Keratinocyte (primary cell): Measurements from ENCODE around the gene MPPED1. TPM values are rescaled to one million over a fixed set of nuclear protein-coding genes. Genes with fewer than 3 reads are reported as not detected.

Experiments
- DNase-seq: peaks from one replicate; pipeline ENCODE4 v3.0.0-alpha.2; 2011; ENCODE audit warnings: low read depth, missing footprints, low spot score
- FAIRE-seq: peaks from 2 replicates; lab custom pipeline; 2011; peaks lifted over from hg19 to GRCh38; lab: Jason Lieb, UNC
- H2AFZ ChIP-seq: 2 replicates; pipeline ENCODE4 v1.6.0; 2012; ENCODE audit warnings: low read length, control low read depth, inconsistent platforms; ENCODE audit not compliant: control insufficient read depth
- H3K27ac ChIP-seq: 2 replicates; pipeline ENCODE4 v1.5.1; 2011; ENCODE audit warnings: low read length; ENCODE audit not compliant: control insufficient read depth, insufficient read depth
- H3K27me3 ChIP-seq: 3 replicates; pipeline ENCODE4 v1.6.0; 2011; ENCODE audit warnings: low read length; ENCODE audit not compliant: control insufficient read depth, insufficient read depth; ENCODE audit errors: extremely low read depth
- H3K36me3 ChIP-seq, 2 experiments: 2 replicates in 1 of 2; 3 replicates in 1 of 2; pipeline ENCODE4 v1.5.1; 2011; ENCODE audit warnings: low read length in 2 of 2, mild to moderate bottlenecking in 1 of 2; ENCODE audit not compliant: control insufficient read depth in 2 of 2, insufficient read depth in 2 of 2; ENCODE audit errors: extremely low read depth in 1 of 2
- H3K4me1 ChIP-seq: 3 replicates; pipeline ENCODE4 v1.5.1; 2011; ENCODE audit warnings: low read length; ENCODE audit not compliant: control insufficient read depth, insufficient read depth; ENCODE audit errors: extremely low read depth
- H3K4me2 ChIP-seq: 3 replicates; pipeline ENCODE4 v1.6.0; 2011; ENCODE audit warnings: low read depth, low read length; ENCODE audit not compliant: control insufficient read depth, insufficient read depth; ENCODE audit errors: extremely low read depth
- H3K4me3 ChIP-seq, 3 experiments: fragments of 200-600 bp in 1 of 3; sonication (generic) in 1 of 3; 2 replicates in 2 of 3; 3 replicates in 1 of 3; pipeline ENCODE4 v1.5.1; 2011 to 2016; ENCODE audit warnings: low read length in 3 of 3, mild to moderate bottlenecking in 3 of 3, control low read depth in 2 of 3, inconsistent platforms in 1 of 3, low read depth in 1 of 3, mixed read lengths in 1 of 3, mixed run types in 1 of 3, moderate library complexity in 1 of 3; ENCODE audit not compliant: control insufficient read depth in 2 of 3, insufficient read depth in 2 of 3; ENCODE audit errors: extremely low read depth in 1 of 3
- H3K79me2 ChIP-seq: 2 replicates; pipeline ENCODE4 v1.6.0; 2012; ENCODE audit warnings: low read length; ENCODE audit not compliant: control insufficient read depth, insufficient read depth
- H3K9ac ChIP-seq: 3 replicates; pipeline ENCODE4 v1.6.0; 2011; ENCODE audit warnings: low read length; ENCODE audit not compliant: control insufficient read depth, insufficient read depth; ENCODE audit errors: extremely low read depth
- H3K9me1 ChIP-seq: 3 replicates; pipeline ENCODE4 v1.6.0; 2011; ENCODE audit warnings: low read length; ENCODE audit not compliant: control insufficient read depth, insufficient read depth; ENCODE audit errors: extremely low read depth
- H3K9me3 ChIP-seq: 2 replicates; pipeline ENCODE4 v1.5.1; 2012; ENCODE audit warnings: low read depth, low read length; ENCODE audit not compliant: control insufficient read depth
- H4K20me1 ChIP-seq: 3 replicates; pipeline ENCODE4 v1.6.0; 2011; ENCODE audit warnings: low read length; ENCODE audit not compliant: control insufficient read depth, insufficient read depth; ENCODE audit errors: extremely low read depth
- EZH2 ChIP-seq: IDR thresholded peaks from one replicate; pipeline ENCODE4 v1.6.1; 2012; ENCODE audit warnings: inconsistent platforms, mild to moderate bottlenecking, low read length, moderate library complexity
- dilution Hi-C: fragments of 300-500 bp; cut with MboI; formaldehyde crosslinking; loops from one replicate; pipeline ENCODE4 v1.7.0; 2020; ENCODE audit warnings: low sequenced_read_pairs; ENCODE audit not compliant: extremely low pct_ligation_motif_present
- polyA plus RNA-seq, 5 experiments: library from polyadenylated mRNA; depleted of rRNA in 3 of 5; stranded (reverse) in 3 of 5; stranded (forward) in 1 of 5; unstranded in 1 of 5; fragments of >200 nt; gene quantifications; 1 replicate in 1 of 5; 2 replicates in 3 of 5; 3 replicates in 1 of 5; pipeline versions ENCODE4 v1.2.1 to v1.2.3, GENCODE V29; 2011 to 2012; ENCODE audit warnings: missing spikeins in 2 of 5, low read depth in 1 of 5, low replicate concordance in 1 of 5
- TF ChIP-seq, protein P1 (sequence below), 3 experiments: IDR thresholded peaks in 1 of 3; conservative IDR thresholded peaks in 1 of 3; optimal IDR thresholded peaks in 1 of 3; 2 replicates in 2 of 3; 3 replicates in 1 of 3; pipeline versions ENCODE3 to v1.5.1; 2011; ENCODE audit warnings: low read length in 3 of 3, mild to moderate bottlenecking in 3 of 3, moderate library complexity in 2 of 3, control low read depth in 1 of 3, inconsistent platforms in 1 of 3; ENCODE audit not compliant: insufficient read depth in 2 of 3; ENCODE audit errors: extremely low read depth in 1 of 3

Gene MPPED1
- polyA plus RNA-seq, 1 donor (not counting 4 experiments of a cell fraction or from before 2014, with no cell fraction given) = not detected

DNA sequence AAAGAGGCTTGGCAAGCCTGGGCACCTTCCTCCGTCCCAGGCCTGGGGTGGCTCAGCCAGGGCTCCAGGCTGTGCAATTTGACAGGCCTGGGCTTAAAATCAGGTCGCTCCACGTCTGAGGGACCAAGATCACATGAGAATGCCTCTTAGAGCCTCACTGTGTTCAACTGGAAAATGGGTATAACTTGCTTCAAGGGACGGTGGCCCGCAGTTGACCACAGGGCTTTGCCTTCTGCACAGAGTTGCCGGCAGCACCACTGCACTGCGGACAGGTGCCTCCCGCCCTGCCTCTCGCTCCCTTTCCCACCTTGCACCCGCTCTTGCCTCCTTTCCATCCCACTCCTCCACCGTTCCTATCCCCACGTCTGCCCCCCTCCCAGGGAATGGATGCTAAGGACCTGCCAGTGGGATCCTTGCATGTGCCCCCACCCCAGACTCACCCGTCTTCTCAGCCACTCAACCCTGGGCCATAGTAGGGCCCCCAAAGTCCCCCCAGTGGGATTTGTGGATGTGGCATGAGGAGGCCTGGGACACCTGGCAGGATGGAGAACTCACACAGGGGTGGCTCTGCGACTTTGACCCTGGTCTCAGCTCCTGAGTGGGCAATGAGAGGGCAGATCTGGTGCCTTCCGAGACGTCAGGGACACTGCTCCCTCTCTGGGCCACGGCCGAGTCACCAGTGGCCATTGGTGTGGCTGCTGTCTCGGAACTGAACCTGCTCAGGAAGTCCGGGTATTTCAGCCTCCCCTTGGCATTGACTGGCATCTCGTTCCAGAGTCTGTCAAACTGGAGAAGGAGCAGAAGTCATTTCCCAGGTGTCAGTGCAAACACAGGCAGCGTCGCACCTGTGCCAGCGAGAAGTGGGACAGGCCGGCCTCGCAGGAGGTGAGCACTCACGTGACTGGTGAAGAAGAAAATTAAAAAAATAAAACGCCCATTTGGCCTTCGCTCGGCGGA is 128.0 kb downstream of the MPPED1 start:
- Histone ChIP-seq H3K4me1 (peaks cover 21% of the 10 kb centered on the region), H3K4me3 (no peak overlapping the region), H3K27ac (no peak overlapping the region), H3K27me3 (peaks cover 8% of the 10 kb centered on the region), H2AFZ (no peak overlapping the region), H4K20me1 (no peaks in the 10 kb centered on the region), H3K4me2 (no peak overlapping the region), H3K9ac (no peak overlapping the region), H3K9me1 (no peaks in the 10 kb centered on the region), H3K36me3 (no peaks in the 10 kb centered on the region), H3K79me2 (no peaks in the 10 kb centered on the region), H3K9me3 (no peaks in the 10 kb centered on the region)
- dilution Hi-C loops = no loop called here
- TF ChIP-seq EZH2 = no peak
- TF ChIP-seq, protein P1, sequence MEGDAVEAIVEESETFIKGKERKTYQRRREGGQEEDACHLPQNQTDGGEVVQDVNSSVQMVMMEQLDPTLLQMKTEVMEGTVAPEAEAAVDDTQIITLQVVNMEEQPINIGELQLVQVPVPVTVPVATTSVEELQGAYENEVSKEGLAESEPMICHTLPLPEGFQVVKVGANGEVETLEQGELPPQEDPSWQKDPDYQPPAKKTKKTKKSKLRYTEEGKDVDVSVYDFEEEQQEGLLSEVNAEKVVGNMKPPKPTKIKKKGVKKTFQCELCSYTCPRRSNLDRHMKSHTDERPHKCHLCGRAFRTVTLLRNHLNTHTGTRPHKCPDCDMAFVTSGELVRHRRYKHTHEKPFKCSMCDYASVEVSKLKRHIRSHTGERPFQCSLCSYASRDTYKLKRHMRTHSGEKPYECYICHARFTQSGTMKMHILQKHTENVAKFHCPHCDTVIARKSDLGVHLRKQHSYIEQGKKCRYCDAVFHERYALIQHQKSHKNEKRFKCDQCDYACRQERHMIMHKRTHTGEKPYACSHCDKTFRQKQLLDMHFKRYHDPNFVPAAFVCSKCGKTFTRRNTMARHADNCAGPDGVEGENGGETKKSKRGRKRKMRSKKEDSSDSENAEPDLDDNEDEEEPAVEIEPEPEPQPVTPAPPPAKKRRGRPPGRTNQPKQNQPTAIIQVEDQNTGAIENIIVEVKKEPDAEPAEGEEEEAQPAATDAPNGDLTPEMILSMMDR (optimal IDR thresholded peaks at IDR 0.05 in 1 of 3, IDR thresholded peaks at IDR 0.05 in 1 of 3, conservative IDR thresholded peaks at IDR 0.05 in 1 of 3; ENCODE audit: extremely low read depth in 1 of 3, insufficient read depth in 2 of 3, low read length in 3 of 3) = no peak
- DNase-seq = no peak
- FAIRE-seq = no peak

DNA sequence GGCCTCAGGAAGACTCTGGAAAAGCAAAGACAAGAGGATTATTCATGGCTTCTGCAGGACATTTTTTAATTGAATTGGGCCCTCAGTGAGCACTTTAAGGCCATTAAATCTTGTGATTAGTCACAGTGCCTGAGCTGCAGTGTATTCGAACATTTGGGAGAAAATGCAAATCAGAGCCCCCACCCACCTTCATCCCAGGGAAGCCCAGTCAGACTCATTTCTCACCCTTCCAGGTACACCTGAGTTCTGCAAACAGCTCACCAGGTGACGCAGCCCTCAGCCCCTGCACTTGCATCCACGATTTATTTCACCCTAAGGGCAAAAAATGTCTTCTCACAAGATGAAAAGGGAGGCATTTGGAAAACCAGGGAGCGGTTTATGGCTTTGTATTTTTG is 128.7 kb downstream of the MPPED1 start:
- DNase-seq = no peak

More for the DNA sequence above, 128.7 kb downstream of the MPPED1 start:
- H2AFZ ChIP-seq = no peak overlapping the region
- no peak overlapping the region for H3K27ac ChIP-seq
- TF ChIP-seq, protein P1 (optimal IDR thresholded peaks at IDR 0.05 in 1 of 3, IDR thresholded peaks at IDR 0.05 in 1 of 3, conservative IDR thresholded peaks at IDR 0.05 in 1 of 3; ENCODE audit: extremely low read depth in 1 of 3, insufficient read depth in 2 of 3, low read length in 3 of 3) = no peak
- no peak for TF ChIP-seq EZH2
- H3K4me2 ChIP-seq = no peak overlapping the region
- H3K79me2 ChIP-seq = no peaks in the 10 kb centered on the region
- no peaks in the 10 kb centered on the region for H3K9me3 ChIP-seq
- H3K4me1 ChIP-seq = peaks cover 14% of the 10 kb centered on the region
- H3K36me3 ChIP-seq = no peaks in the 10 kb centered on the region
- H3K27me3 ChIP-seq = peaks cover 8% of the 10 kb centered on the region
- dilution Hi-C loops = no loop called here
- H3K9ac ChIP-seq = no peak overlapping the region
- no peak for FAIRE-seq
- no peak overlapping the region for H3K4me3 ChIP-seq
- H3K9me1 ChIP-seq = no peaks in the 10 kb centered on the region
- no peaks in the 10 kb centered on the region for H4K20me1 ChIP-seq
